ENCODE data around the gene ERBIN. TPM values are rescaled to one million over a fixed set of nuclear protein-coding genes. Genes with fewer than 3 reads are reported as not detected.
A peak's percentile ranks its signal among the peaks of the same experiment; 100 is the strongest.

Gene ERBIN
- total and polyA plus RNA-seq, 9 of the 15 experiments (the other 6 are each of a cell fraction or from before 2014, with no cell fraction given), result 11.9 to 72.8 (median 41.7) TPM

GRCh38 chr5:65926276-65926783 lies at the start of gene ERBIN (continued):
- no peak for TF ChIP-seq ID3 (CRISPR knock-in tag; IDR thresholded peaks at IDR 0.05)
- peak; percentile 57; the same call in 1 of the 2 replicates for TF ChIP-seq ID3 (tag; IDR thresholded peaks at IDR 0.05)
- TF ChIP-seq ZBTB11 (CRISPR knock-in tag; IDR thresholded peaks at IDR 0.05), result peak in 2 of 3 experiments; percentile 6 to 93; a peak in 3 of 6 replicates
- TF ChIP-seq, protein P1, sequence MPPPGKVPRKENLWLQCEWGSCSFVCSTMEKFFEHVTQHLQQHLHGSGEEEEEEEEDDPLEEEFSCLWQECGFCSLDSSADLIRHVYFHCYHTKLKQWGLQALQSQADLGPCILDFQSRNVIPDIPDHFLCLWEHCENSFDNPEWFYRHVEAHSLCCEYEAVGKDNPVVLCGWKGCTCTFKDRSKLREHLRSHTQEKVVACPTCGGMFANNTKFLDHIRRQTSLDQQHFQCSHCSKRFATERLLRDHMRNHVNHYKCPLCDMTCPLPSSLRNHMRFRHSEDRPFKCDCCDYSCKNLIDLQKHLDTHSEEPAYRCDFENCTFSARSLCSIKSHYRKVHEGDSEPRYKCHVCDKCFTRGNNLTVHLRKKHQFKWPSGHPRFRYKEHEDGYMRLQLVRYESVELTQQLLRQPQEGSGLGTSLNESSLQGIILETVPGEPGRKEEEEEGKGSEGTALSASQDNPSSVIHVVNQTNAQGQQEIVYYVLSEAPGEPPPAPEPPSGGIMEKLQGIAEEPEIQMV (tag; conservative IDR thresholded peaks at IDR 0.05; ENCODE audit: low read depth), result no peak
- peak; percentile 86 for TF ChIP-seq ZNF384 (IDR thresholded peaks at IDR 0.05; ENCODE audit: low read depth, low read length)
- 0 out of 2 replicates have a peak, but pooled peaks have one; percentile 27 for TF ChIP-seq HDAC2 (IDR thresholded peaks at IDR 0.05)
- TF ChIP-seq FOXP1 (CRISPR knock-in tag; IDR thresholded peaks at IDR 0.05), result 0 out of 2 replicates have a peak, but pooled peaks have one; percentile 29
- no peak for TF ChIP-seq HDAC3 (IDR thresholded peaks at IDR 0.05; ENCODE audit: borderline replicate concordance, partially characterized antibody)
- TF ChIP-seq CC2D1A (IDR thresholded peaks at IDR 0.05), result no peak
- no peak for TF ChIP-seq ZNF76 (CRISPR knock-in tag; IDR thresholded peaks at IDR 0.05; ENCODE audit: borderline replicate concordance)
- no peak for TF ChIP-seq HDGF (IDR thresholded peaks at IDR 0.05)
- no peak for TF ChIP-seq SMARCC2 (IDR thresholded peaks at IDR 0.05; ENCODE audit: low read depth)
- no peak for TF ChIP-seq POLR3G (IDR thresholded peaks at IDR 0.05; ENCODE audit: extremely low read depth, insufficient read length, insufficient replicate concordance)
- 0 out of 2 replicates have a peak, but pooled peaks have one; percentile 25 for TF ChIP-seq RNF2 (IDR thresholded peaks at IDR 0.05)
- no peak for TF ChIP-seq TCF3 (CRISPR knock-in tag; IDR thresholded peaks at IDR 0.05)
- no peak for TF ChIP-seq SRSF3 (IDR thresholded peaks at IDR 0.05; ENCODE audit: insufficient read depth, low read length)
- TF ChIP-seq HMGXB4 (CRISPR knock-in tag; IDR thresholded peaks at IDR 0.05), result no peak
- TF ChIP-seq ADNP (tag; IDR thresholded peaks at IDR 0.05), result no peak
- TF ChIP-seq ZNF41 (CRISPR knock-in tag; conservative IDR thresholded peaks at IDR 0.05), result no peak
- no peak for TF ChIP-seq HNRNPK (IDR thresholded peaks at IDR 0.05; ENCODE audit: low read depth, low read length, poor library complexity, severe bottlenecking)
- TF ChIP-seq KAT7 (CRISPR knock-in tag; IDR thresholded peaks at IDR 0.05; ENCODE audit: borderline replicate concordance), result peak; percentile 28; the same call in 1 of the 2 replicates

All from K562 (cell line).